ENCODE measurements around the gene CCSER1.

Gene CCSER1

GRCh38 chr4:90127223-90127705, at the start of gene CCSER1:
Gene CCSER1, plus strand, starts transcription at chr4:90127394.
- no peak for DNase-seq (ENCODE audit: low read depth)

GRCh38 chr4:90078440-90078839, 48.8 kb upstream of the CCSER1 start:
- DNase-seq (ENCODE audit: low read depth): no peak

DNA sequence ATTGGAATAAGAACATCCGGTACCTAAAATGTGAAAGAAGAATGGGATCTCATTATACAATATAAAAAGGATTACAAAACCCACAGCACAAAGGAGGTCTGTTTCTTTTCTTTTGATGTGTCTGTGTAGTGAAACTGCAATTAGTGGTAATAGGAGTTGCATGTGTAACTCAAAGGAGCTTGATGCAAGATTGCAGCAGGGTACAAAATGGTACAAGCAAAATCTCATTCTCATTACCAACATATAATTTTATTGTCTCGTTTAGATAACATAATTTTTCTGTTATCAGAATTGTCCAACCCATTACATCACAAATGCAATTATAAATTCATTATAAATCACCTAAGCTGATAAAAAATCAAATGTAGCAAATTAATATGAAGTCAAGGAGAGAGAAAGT, 47.1 kb upstream of the CCSER1 start:
- no peak for DNase-seq (ENCODE audit: low read depth)

- DNase-seq (ENCODE audit: low read depth): no peak
These were observed 45.6 kb upstream of the CCSER1 start for GRCh38 chr4:90081432-90082144.

DNA sequence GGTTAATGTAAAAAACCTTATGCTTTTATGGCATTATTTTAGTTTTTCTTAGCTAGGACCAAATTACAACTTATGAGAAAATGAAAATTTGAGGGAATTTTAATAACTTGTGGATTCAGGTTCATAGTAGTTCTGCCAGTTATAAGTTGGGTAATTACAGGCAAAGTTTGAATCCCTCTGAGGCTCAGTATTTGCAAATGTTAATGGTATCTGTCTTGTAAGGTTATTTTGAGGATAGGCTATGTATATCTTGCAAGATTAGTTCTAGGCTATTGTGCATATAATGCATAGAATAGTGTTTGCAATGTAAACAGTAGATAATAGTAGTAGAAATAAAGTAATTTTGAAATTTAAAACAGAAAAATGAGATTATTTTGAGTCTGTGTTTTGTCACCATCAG, 44.7 kb upstream of the CCSER1 start:
- DNase-seq (ENCODE audit: low read depth): no peak

GRCh38 chr4:90084277-90084966, 42.8 kb upstream of the CCSER1 start:
- no peak for DNase-seq (ENCODE audit: low read depth)

DNA sequence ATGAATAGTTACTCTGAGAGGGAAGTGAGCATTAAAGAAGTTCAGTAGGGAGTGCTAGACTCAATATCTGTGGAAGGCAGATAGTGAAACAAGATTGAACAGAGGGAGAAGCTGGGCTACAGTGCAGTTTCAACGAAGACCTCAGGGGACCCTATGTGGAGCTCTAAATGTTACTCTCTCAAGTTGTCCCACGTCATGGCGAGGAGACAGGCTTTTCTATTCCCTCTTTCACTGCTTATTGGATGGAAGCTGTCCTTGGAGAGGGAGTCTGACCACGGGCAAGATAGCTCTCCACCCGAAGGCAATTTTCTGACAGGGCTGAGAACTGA, 42.3 kb upstream of the CCSER1 start:
- no peak for DNase-seq (ENCODE audit: low read depth)

DNA sequence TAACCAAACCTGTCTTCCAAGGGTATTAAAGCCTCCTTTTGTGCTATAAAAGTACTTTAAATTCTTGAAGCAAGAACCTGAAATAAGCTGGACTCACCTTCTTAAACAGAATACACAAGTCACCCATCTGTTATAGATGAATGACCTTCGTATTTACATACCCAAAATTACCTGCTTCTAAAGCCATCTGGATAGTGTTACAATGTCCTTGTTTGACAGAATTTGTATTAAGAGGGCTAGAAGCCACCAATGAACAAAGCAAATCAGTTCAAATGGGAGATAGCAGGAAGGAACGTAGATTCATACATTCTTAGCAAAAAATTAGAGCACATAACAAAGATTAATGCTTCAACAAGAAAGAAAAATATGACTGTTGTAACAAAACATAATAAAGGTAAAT, 33.7 kb upstream of the CCSER1 start:
- no peak for DNase-seq (ENCODE audit: low read depth)

GRCh38 chr4:90095000-90095399, 32.2 kb upstream of the CCSER1 start:
- no peak for DNase-seq (ENCODE audit: low read depth)

GRCh38 chr4:90099812-90100211, 27.4 kb upstream of the CCSER1 start:
- DNase-seq (ENCODE audit: low read depth): no peak

DNA sequence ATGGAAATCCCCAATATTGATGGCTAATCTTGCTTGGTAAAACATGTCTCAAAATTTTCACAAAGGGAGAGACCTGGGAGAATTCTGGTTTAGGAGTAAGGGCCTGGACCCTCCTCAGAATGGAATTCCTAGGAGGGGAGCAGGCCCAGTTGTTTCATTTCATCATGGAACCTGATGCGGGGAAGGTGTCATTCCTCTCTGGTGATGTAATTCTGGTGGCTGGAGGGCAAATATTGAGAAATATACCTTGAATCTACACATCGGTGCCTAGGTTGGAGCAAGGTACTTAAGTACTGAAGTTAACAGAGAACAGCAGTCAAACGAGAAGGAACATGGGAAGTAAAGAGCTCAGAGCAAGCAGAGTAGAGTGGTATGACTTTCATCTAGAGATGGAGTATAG, 23.2 kb upstream of the CCSER1 start:
- no peak for DNase-seq (ENCODE audit: low read depth)

DNA sequence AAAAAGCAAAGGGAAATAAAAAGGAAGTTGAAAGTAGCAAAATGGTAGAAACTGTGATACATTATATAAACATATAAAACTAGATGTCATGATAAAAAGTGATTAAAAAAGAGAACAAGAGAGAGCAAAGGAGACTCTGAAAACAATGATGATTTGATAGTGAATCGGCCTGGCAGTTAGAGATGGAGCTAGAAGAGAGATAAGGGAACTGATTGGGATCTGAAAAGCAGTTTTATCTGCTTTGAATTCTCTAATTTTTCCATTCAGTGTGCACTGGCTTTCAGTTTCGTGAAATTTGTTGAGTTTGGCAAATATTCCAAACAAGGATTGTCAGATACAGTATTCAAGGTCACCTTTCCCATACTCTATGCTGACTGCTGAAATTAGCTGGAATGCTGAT, 21.9 kb upstream of the CCSER1 start:
- DNase-seq (ENCODE audit: low read depth): no peak

DNA sequence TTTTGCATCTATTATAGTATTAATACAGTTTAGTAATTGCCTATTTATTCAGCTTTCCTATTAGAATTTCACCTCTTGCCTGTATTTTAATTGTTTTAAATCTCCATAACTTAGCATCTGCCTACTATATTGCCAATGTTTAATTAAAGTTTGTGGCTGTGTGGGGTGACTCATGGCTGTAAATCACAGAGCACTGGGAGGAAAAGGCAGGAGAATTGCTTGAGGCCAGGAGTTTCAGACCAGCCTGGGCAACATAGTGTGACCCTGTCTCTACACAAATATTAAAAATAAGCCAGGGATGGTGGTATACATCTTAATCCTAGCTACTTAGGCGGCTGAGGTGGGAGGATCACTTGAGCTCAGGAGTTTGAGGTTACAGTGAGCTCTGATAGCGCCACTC, 14.5 kb upstream of the CCSER1 start:
- no peak for DNase-seq (ENCODE audit: low read depth)

DNA sequence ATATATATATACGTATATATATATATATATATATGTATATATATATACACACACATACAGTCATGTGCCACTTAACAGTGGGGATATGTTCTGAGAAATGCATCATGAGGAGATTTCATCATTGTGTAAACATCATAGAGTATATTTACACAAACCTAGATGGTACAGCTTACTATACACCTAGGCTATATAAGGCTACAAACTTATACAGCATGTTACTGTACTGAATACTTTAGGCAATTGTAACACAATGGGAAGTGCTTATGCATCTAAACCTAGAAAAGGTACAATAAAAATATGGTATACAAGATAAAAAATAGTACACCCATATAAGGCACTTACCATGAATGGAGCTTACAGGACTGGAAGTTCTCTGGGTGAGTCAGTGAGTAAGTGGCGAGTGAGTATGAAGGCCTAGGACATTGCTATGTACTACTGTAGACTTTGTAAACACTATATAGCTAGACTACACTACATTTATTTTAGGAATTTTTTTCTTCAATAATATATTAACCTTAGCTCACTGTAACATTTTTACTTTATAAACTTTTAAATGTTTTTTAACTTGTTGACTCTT, 13.2 kb upstream of the CCSER1 start:
- no peak for DNase-seq (ENCODE audit: low read depth)

- no peak for DNase-seq (ENCODE audit: low read depth)
These were observed 8.5 kb upstream of the CCSER1 start for GRCh38 chr4:90118527-90119195.

- no peak for DNase-seq (ENCODE audit: low read depth)
These were observed 7.2 kb upstream of the CCSER1 start for GRCh38 chr4:90120037-90120436.

GRCh38 chr4:90120815-90121214, 6.4 kb upstream of the CCSER1 start:
- DNase-seq (ENCODE audit: low read depth): no peak

DNA sequence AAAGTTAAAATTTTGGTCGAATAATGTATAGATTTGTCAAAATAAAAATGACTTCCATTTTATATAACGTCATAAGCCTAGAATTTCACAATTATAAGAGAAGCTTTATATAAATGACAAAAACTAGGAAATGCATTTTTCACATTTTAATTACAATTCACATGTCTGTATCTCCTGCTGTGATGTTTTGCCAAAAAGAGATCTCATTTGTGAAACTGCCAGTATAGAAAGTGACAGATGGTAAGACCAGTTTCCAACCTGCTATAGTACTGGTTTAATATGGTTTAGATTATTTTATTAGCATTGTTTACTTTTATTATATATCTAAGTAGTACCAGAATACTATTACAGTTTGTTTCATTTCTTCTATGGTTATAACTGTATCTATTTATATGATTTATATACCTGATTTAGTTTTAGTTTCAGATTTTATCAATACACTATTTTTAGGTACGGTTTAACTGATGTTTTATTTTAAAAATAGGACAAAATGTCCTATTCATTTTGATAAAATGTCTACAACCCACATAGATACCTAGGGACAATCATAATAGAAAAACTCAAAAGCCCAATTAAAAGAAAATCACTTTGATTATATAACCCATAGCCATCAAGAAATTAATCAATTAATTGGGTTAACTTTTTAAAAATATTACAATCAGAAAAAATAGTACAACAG, 5.4 kb upstream of the CCSER1 start:
- DNase-seq (ENCODE audit: low read depth): no peak

- no peak for DNase-seq (ENCODE audit: low read depth)
These were observed 4.8 kb upstream of the CCSER1 start for GRCh38 chr4:90122355-90122748.

GRCh38 chr4:90124276-90124675, 2.9 kb upstream of the CCSER1 start:
- DNase-seq (ENCODE audit: low read depth): no peak

DNA sequence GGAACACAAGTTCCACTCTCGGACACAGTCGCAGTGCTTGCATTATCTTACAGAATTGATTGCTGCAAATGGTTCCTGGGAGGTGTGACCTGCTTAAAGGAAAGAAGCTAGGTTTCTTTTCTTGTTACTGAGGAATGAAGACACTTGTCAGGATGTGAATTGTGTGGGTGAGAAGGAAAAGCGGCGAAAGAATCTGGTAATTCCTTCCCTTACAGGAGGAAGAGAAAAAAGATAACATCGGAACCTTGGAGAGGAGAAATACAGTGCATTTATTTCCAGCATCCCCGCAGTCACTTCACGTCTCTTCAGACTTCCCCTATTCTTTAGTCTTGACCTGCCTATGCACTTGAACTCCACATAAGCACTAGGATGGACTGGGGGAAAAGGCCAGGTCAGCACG, 389 bp upstream of the CCSER1 start:
- DNase-seq (ENCODE audit: low read depth): no peak

DNA sequence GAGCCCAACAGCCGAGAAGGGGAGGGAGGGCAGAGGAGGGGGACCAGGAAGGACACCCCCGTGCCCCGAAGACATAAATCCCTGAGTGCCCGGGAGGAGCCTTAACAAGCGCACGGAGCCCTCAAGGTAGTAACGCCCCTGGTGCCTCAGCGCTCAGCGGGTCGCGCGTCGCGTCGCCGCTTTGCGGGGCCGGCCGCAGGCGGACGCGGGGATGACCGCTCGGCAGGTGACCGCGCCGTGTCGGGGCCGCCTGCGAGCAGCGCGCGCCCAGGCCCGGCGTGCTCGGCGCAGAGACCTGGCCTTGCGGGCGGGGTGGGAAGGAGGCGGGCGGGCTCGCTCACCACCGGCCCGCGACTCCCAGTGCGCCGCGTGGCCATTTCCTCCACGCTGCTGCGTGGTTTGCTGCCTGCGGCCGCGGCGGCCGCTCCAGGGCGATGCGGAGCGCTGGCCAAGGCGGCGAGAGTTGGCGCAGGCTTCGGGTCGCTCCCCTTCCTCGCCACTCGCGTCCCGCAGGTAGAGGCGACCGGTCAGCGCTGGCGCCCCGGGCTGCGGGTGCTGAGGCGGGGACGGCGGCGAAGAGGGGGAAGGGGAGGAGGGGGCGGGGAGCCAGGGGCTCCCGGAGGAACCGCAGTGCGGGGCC, 632 bp downstream of the CCSER1 start:
- no peak for DNase-seq (ENCODE audit: low read depth)
